ENCODE measurements around the gene TMC1. TPM values are rescaled to one million over a fixed set of nuclear protein-coding genes. Genes with fewer than 3 reads are reported as not detected.

Gene TMC1
- polyA plus RNA-seq, 2 of the 4 experiments (the other 2 are of a cell fraction): 0.12 to 0.17 TPM

GRCh38 chr9:72574156-72574810 is 52.9 kb downstream of the TMC1 start:
- H3K9me3 ChIP-seq: no peaks in the 10 kb centered on the region
- TF ChIP-seq EHMT2 (IDR thresholded peaks at IDR 0.05; ENCODE audit: low read depth): no peak
- POLR2A ChIA-PET: interaction anchor here (1.3 kb wide), 1 partner anchor 209 kb away, joined by 7 read pairs; the partner anchor contains the start of gene ZFAND5

DNA sequence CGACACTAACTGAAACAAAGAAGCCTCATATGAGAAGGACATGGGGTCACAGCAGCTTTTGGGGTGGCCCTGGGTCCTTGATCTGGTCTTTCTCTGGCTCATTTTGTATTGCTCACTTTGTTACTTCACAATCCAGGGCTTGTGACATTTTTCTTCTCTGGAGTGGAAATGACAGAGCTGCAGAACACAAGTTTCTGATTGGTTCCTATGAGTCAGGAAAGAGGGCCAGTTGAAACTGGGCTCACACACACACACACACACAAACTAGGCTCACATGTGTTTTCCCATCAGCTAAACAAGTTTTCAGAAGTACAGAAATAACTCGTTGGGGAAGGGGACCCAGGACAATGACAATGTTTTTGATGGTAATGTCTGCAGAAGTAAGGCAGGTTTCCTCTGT is 54.3 kb downstream of the TMC1 start:
- ChIA-PET CTCF (interaction anchor here (0.6 to 2.5 kb wide), 9 partner anchors 10 to 283 kb away, joined by 3 to 10 read pairs (median 6); partner anchors contain the start of gene ZFAND5), POLR2A (interaction anchor here (6.0 kb wide), 1 partner anchor 212 kb away, joined by 79 read pairs; the partner anchor contains the start of gene ZFAND5)
- Histone ChIP-seq H3K9me3 (no peaks in the 10 kb centered on the region), H3K4me1 (peaks cover 43% of the 10 kb centered on the region), H3K4me3 (no peak overlapping the region), H3K27ac (peak overlapping the region; percentile 12 to 89; a peak in 4 of 6 replicates), H3K4me2 (no peak overlapping the region)
- ATAC-seq (no peak), DNase-seq (ENCODE audit: low read depth in 1 of 2, low spot score in 1 of 2) (no peak), FAIRE-seq (no peak)
- 80% methylated on average over 2 of the region's 2 CpGs for WGBS (ENCODE audit: missing lambda C conversion rate)
- TF ChIP-seq MAZ (IDR thresholded peaks at IDR 0.05; ENCODE audit: borderline replicate concordance, low read depth, low read length) (no peak), MAFK (IDR thresholded peaks at IDR 0.05; ENCODE audit: partially characterized antibody) (no peak), E2F6 (IDR thresholded peaks at IDR 0.05; ENCODE audit: borderline replicate concordance, low read depth) (no peak), RFX5 (IDR thresholded peaks at IDR 0.05) (no peak), HDAC2 (IDR thresholded peaks at IDR 0.05) (no peak), FOXS1 (CRISPR knock-in tag; IDR thresholded peaks at IDR 0.05) (no peak), KDM1A (IDR thresholded peaks at IDR 0.05; ENCODE audit: low read depth) (no peak), HEYL (CRISPR knock-in tag; IDR thresholded peaks at IDR 0.05) (no peak)
- TF ChIP-seq, protein P1, sequence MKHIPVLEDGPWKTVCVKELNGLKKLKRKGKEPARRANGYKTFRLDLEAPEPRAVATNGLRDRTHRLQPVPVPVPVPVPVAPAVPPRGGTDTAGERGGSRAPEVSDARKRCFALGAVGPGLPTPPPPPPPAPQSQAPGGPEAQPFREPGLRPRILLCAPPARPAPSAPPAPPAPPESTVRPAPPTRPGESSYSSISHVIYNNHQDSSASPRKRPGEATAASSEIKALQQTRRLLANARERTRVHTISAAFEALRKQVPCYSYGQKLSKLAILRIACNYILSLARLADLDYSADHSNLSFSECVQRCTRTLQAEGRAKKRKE (CRISPR knock-in tag; IDR thresholded peaks at IDR 0.05; ENCODE audit: low read depth): no peak
- TF ChIP-seq, protein P2, sequence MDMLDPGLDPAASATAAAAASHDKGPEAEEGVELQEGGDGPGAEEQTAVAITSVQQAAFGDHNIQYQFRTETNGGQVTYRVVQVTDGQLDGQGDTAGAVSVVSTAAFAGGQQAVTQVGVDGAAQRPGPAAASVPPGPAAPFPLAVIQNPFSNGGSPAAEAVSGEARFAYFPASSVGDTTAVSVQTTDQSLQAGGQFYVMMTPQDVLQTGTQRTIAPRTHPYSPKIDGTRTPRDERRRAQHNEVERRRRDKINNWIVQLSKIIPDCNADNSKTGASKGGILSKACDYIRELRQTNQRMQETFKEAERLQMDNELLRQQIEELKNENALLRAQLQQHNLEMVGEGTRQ (IDR thresholded peaks at IDR 0.05): no peak
- TF ChIP-seq, protein P3, sequence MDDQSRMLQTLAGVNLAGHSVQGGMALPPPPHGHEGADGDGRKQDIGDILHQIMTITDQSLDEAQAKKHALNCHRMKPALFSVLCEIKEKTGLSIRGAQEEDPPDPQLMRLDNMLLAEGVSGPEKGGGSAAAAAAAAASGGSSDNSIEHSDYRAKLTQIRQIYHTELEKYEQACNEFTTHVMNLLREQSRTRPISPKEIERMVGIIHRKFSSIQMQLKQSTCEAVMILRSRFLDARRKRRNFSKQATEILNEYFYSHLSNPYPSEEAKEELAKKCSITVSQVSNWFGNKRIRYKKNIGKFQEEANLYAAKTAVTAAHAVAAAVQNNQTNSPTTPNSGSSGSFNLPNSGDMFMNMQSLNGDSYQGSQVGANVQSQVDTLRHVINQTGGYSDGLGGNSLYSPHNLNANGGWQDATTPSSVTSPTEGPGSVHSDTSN (IDR thresholded peaks at IDR 0.05): no peak

More at GRCh38 chr9:72574156-72574810, 52.9 kb downstream of the TMC1 start:
- Histone ChIP-seq H3K27ac (peak overlapping the region in 1 of 2 experiments; percentile 50; a peak in 3 of 6 replicates), H3K4me3 (no peak overlapping the region), H3K4me2 (no peak overlapping the region), H3K4me1 (peaks cover 29% of the 10 kb centered on the region)
- FAIRE-seq (no peak), ATAC-seq (no peak), DNase-seq (ENCODE audit: low read depth in 1 of 2, low spot score in 1 of 2) (no peak)
- CTCF ChIA-PET: interaction anchor here (0.8 to 2.5 kb wide), 5 partner anchors 10 to 248 kb away, joined by 3 to 10 read pairs (median 5); no protein-coding TSS in a partner anchor
- 65% methylated on average over 3 of the region's 3 CpGs for WGBS (ENCODE audit: missing lambda C conversion rate)

DNA sequence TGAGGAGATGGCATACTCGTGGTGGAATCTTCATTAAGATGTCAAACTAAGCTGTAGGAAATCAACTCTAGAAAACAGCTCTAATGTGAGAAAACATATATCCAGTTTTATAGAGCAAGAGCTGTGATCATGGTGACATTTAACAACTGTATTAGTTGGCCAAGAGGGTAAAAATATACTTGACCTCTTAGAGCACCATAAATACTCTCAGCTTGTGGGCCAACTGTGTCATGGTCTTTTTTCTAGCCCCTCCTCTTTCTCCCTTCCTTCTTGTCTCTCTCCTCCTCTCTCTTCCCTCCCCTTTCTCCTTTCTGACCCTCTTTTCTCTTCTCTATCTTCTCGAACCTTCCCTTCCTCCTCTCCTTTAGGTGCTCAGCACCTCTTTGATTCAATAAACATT is 54.7 kb downstream of the TMC1 start:
- CTCF ChIA-PET: interaction anchor here (1.0 to 2.5 kb wide), 9 partner anchors 10 to 284 kb away, joined by 3 to 10 read pairs (median 6); no protein-coding TSS in a partner anchor
- Histone ChIP-seq H3K4me1 (peaks cover 47% of the 10 kb centered on the region), H3K27ac (peak overlapping the region; percentile 72 to 89; a peak in 4 of 6 replicates), H3K4me2 (no peak overlapping the region), H3K4me3 (no peak overlapping the region), H3K9me3 (no peaks in the 10 kb centered on the region)
- FAIRE-seq (no peak), ATAC-seq (no peak), DNase-seq (ENCODE audit: low read depth in 1 of 2, low spot score in 1 of 2) (no peak)
- POLR2A ChIA-PET: interaction anchor here (1.8 to 6.0 kb wide), 2 partner anchors 22 to 212 kb away, joined by 9 to 79 read pairs; partner anchors contain the start of gene ZFAND5
- no peak for TF ChIP-seq JUN (IDR thresholded peaks at IDR 0.05)
- TF ChIP-seq MAZ (IDR thresholded peaks at IDR 0.05; ENCODE audit: borderline replicate concordance, low read depth, low read length): no peak
- no peak for TF ChIP-seq KDM5A (IDR thresholded peaks at IDR 0.05)
- TF ChIP-seq SMC3 (IDR thresholded peaks at IDR 0.05): no peak
- TF ChIP-seq ZFP36 (IDR thresholded peaks at IDR 0.05; ENCODE audit: borderline replicate concordance, partially characterized antibody): no peak
- TF ChIP-seq CBX2 (IDR thresholded peaks at IDR 0.05; ENCODE audit: borderline replicate concordance, low read depth): no peak
- 74% methylated on average over 2 of the region's 2 CpGs for WGBS (ENCODE audit: missing lambda C conversion rate)

Data from A549 (cell line).